NCI-H1092 (cell line): ENCODE data around the gene UNC13D.
A peak's percentile ranks its signal among the peaks of the same experiment; 100 is the strongest.

Source experiments
- DNase-seq: peaks from one replicate; lab custom pipeline; 2025; lab: John Stamatoyannopoulos, UW

UNC13D gene

DNA sequence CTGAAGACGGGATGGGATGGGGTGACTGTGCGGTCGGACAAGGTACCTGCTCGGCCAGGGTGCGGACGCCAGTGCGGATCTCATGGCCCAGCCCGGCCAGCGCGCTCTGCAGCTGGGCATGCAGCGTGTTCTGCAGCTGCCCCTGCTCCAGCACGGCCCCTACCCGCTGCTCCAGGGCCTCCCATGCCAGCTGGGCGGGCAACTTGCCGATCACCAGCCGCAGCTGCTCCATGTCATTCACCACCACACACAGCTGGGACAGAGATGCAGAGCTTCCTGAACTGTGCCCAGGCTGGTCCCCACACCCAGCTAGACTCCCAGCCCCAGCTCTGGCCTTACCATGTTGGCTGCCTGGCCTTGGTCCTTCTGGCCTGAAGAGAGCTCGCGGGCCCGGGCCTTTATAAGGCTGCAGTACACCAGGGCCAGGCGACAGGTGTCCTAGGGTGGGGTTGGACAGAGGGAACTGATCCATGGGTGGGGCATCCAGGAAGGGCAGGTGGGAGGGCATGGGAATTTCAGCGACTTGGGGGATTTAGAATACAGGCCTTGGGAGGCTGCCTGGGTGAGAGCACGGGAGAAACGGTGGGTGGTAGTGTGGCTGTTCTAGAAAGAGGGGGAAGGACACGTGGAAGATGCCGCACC, 9.8 kb downstream of the UNC13D start:
- DNase-seq = no peak

GRCh38 chr17:75832652-75833400, 11.4 kb downstream of the UNC13D start:
- no peak for DNase-seq

- DNase-seq = no peak
Measured at GRCh38 chr17:75832164-75832651, 12.0 kb downstream of the UNC13D start.

DNA sequence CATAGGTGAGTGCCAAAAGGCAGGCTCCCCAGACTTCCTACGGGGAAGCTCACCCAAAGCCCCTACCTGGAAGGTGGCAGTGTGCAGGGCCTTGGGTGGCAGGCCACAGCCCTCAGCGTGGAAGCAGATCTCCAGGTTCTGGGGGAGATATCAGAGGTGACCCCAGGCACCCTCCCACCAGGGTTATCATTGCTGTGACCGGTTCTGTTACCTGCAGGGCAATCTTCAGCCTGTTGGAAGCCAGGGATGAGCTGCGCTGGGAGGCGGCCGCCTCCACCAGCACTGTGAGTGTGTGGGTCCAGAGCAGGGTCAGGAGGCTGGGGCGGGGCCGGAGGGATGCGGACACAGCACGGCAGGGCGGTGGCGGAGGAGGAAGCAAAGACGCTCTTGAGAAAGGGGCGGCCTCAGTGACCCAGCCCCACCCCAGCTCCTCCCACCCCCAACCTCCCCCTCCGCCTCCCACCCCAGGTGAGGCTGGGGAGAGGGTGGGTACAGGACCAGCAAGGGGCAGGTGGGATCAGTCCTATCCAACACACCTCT, 13.1 kb downstream of the UNC13D start:
- no peak for DNase-seq

GRCh38 chr17:75830164-75831031, 13.8 kb downstream of the UNC13D start:
- DNase-seq = no peak

DNA sequence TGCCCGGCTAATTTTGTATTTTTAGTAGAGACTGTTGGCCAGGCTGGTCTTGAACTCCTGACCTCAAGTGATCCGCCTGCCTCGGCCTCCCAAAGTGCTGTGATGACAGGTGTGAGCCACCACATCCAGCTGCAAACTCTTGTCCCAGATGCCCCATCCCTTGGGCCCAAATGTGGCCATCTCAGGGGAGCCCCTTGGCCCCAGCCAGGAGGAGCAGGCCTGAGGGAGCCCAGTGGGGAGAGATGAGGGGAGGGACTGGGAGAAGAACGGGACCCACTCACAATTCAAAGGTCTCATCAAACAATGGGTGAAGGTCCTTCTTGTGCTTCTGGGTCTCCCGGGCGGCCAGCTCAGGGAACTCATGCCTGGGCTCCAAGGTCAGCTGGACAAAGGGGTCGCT, 14.5 kb downstream of the UNC13D start:
- no peak for DNase-seq

DNA sequence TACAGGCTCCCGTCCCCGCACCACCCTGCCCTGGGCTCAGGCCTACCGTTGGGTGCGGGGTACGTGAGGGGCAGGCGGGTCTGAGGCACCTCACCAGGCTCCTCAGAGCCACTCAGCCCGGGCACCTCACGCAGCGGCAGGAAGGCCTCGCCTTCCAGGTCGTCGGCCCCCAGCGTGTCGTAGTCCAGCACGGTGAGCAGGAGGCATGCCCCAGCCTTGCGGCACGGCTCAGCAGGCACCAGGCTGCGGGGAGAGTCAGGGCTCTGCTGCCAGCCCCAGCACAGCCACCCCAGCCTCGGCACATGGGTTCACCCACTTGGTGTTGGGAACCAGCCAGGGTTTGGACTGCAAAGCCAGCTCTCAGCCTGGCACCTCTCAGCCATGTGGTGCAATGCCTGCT, 15.5 kb downstream of the UNC13D start:
- DNase-seq = no peak

- DNase-seq = no peak
Measured at GRCh38 chr17:75828076-75828400, 16.2 kb downstream of the UNC13D start.

GRCh38 chr17:75827308-75828075, 16.7 kb downstream of the UNC13D start:
- DNase-seq = peak; percentile 72

DNA sequence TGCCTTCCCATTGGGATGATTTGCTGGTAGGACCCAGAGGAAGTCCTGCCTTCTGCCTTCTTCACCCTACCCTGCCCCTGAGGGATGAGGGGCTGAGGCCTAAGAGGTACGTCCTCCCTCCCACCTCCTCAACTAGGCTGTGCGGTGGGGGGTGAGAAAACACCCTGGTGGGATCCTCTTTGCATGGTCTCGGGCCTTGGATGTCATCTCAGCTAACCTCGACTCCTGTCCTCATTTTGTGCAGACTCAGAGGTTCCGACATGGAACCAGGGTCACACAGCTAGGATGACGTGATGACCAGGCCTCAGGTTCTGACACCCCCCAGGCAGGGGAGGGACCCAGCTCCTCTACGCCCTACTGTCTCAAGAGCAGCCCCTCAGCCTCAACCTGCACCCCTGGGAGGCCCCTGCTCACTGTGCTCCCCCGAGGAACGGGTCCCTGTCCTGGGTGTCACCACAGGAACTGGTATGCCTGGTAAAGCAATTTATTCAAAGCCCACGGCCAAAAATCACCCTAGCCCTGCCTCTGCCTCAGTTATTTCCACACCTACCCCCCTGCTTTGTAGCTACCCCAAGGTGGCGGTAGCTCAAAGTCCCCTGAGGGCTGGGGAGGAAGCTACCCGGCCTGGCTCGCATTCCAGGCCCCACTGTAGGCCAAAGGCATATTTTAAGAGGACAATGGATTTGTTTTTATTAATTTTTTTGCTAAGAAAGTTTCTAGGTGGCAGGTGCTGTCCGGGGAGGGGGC, 17.5 kb downstream of the UNC13D start:
- DNase-seq = no peak

- DNase-seq = no peak
Measured at GRCh38 chr17:75825748-75826370, 18.3 kb downstream of the UNC13D start.

- DNase-seq = no peak
Measured at GRCh38 chr17:75825149-75825552, 19.1 kb downstream of the UNC13D start.

GRCh38 chr17:75824666-75825065, 19.5 kb downstream of the UNC13D start:
- no peak for DNase-seq

- no peak for DNase-seq
Measured at GRCh38 chr17:75824050-75824552, 20.1 kb downstream of the UNC13D start.

GRCh38 chr17:75823257-75824041, 20.8 kb downstream of the UNC13D start:
- DNase-seq = no peak

- DNase-seq = no peak
Measured at GRCh38 chr17:75822800-75823166, 21.4 kb downstream of the UNC13D start.

DNA sequence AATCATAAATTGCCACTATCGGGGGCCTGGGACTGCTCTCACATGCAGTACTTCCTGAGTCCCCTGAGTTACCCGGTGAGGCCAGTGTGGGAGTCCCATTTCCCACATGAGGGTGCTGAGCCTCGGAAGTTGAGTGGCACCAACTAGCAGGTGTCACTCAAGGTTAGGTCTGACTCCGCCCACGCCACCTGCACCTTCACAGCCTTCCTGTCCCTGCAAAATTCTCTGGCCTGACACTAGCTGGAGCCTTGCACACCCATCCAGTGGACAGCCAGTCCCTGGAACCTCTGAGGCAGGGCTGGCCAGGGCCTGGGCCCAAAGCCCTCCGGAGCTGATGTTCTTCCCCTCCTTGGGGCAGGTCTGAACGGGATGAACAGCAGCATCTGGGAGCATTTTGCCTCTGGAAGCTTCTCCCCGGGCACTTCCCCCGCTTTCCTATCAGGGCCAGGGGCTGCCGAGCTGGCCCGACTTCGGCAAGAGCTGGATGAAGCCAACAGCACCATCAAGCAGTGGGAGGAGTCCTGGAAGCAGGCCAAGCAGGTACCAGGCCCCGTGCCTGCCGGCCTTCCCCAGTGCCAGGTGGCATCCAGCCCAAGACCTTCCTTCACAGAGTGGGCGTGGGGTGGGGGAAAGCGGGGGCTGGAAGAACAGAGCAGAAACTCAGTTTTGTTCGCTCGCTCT, 21.9 kb downstream of the UNC13D start:
- no peak for DNase-seq

DNA sequence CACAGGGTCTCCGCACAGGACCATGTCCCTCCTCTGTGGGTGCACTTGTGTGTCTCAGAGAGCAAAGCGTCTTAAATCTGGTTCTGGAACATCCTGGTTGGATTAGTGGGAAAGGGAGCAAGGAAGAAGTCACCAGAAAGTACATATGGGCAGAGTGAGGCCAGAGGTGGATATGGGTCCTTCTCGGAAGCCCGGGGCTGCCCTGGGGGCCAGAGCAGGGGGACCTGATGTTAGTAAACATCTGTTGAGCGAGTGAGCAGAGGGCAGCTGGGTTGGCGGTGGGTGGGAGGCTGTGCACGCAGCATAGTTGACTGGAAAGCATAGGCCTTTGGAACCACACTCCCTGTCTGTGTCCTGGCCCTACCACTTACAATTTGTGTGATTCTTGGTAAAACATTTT, 22.7 kb downstream of the UNC13D start:
- no peak for DNase-seq
